Cardiac septum (tissue), 1 donor: ENCODE results near the gene MACROH2A2. TPM values are rescaled to one million over a fixed set of nuclear protein-coding genes. Genes with fewer than 3 reads are reported as not detected.
A peak's percentile ranks its signal among the peaks of the same experiment; 100 is the strongest.
"Not testable (repeated sequence)": the region's sequence is repeated elsewhere in the genome, so short reads cannot be mapped to it uniquely, and the experiment has no call there.

Experiments used
- DNase-seq: peaks from one replicate; pipeline ENCODE4 v3.0.0-alpha.2; 2020; ENCODE audit warnings: low spot score
- intact Hi-C: fragments of 100-400 bp; cut with DNase I; formaldehyde crosslinking; loops from one replicate; pipeline ENCODE4 v1.14.0; 2022
- total RNA-seq: library from RNA; stranded (reverse); fragmentation: NEBNext Ultra II Directional; extraction: Animal tissue kit (Norgen Biotek cat#: 25700); gene quantifications from one replicate; pipeline ENCODE4 v1.2.1, GENCODE V29; 2021
- donor health status: DM: no; HTN: no; CAD: no.

MACROH2A2 gene
- total RNA-seq, 1 donor from 2014 or later, result 15.3 TPM

- peak; percentile 15 for DNase-seq
- intact Hi-C loops, result no loop called here
Measured at GRCh38 chr10:70096705-70097420, 44.2 kb downstream of the MACROH2A2 start.

GRCh38 chr10:70097459-70097858, 44.8 kb downstream of the MACROH2A2 start:
- intact Hi-C loops, result no loop called here

GRCh38 chr10:70098271-70098670, 45.6 kb downstream of the MACROH2A2 start:
- no peak for DNase-seq
- intact Hi-C loops, result no loop called here

More at GRCh38 chr10:70097459-70097858, 44.8 kb downstream of the MACROH2A2 start:
- no peak for DNase-seq

- intact Hi-C loops, result not testable (repeated sequence)
Measured at GRCh38 chr10:70101068-70101562, 48.5 kb downstream of the MACROH2A2 start.

GRCh38 chr10:70101668-70102067, 49.0 kb downstream of the MACROH2A2 start:
- DNase-seq, result no peak
- intact Hi-C loops, result no loop called here

More at GRCh38 chr10:70101068-70101562, 48.5 kb downstream of the MACROH2A2 start:
- not testable (repeated sequence) for DNase-seq

- intact Hi-C loops, result no loop called here
Measured at GRCh38 chr10:70106958-70107791, 54.5 kb downstream of the MACROH2A2 start.

GRCh38 chr10:70109064-70109729, 56.6 kb downstream of the MACROH2A2 start:
- intact Hi-C loops, result no loop called here
- DNase-seq, result no peak

More at GRCh38 chr10:70106958-70107791, 54.5 kb downstream of the MACROH2A2 start:
- DNase-seq, result no peak

GRCh38 chr10:70111496-70111895, 58.9 kb downstream of the MACROH2A2 start:
- intact Hi-C loops, result no loop called here

GRCh38 chr10:70112071-70112470, 59.4 kb downstream of the MACROH2A2 start:
- DNase-seq, result no peak

More at GRCh38 chr10:70111496-70111895, 58.9 kb downstream of the MACROH2A2 start:
- no peak for DNase-seq

GRCh38 chr10:70114902-70115301, 62.3 kb downstream of the MACROH2A2 start:
- intact Hi-C loops, result no loop called here
- no peak for DNase-seq

More at GRCh38 chr10:70112071-70112470, 59.4 kb downstream of the MACROH2A2 start:
- intact Hi-C loops, result no loop called here

- no peak for DNase-seq
- intact Hi-C loops, result no loop called here
Measured at GRCh38 chr10:70115948-70116682, 63.5 kb downstream of the MACROH2A2 start.

GRCh38 chr10:70117646-70118045, 65.0 kb downstream of the MACROH2A2 start:
- DNase-seq, result no peak
- intact Hi-C loops, result no loop called here

- DNase-seq, result no peak
- intact Hi-C loops, result no loop called here
Measured at GRCh38 chr10:70118196-70118595, 65.5 kb downstream of the MACROH2A2 start.

GRCh38 chr10:70119197-70119596, 66.6 kb downstream of the MACROH2A2 start:
- intact Hi-C loops, result no loop called here
- DNase-seq, result no peak

GRCh38 chr10:70119623-70120022, 67.0 kb downstream of the MACROH2A2 start:
- intact Hi-C loops, result no loop called here
- DNase-seq, result no peak

- DNase-seq, result no peak
- intact Hi-C loops, result no loop called here
Measured at GRCh38 chr10:70120417-70120816, 67.8 kb downstream of the MACROH2A2 start.

- DNase-seq, result no peak
- intact Hi-C loops, result no loop called here
Measured at GRCh38 chr10:70121281-70121949, 68.8 kb downstream of the MACROH2A2 start.

- intact Hi-C loops, result no loop called here
- DNase-seq, result no peak
Measured at GRCh38 chr10:70122742-70123141, 70.1 kb downstream of the MACROH2A2 start.

GRCh38 chr10:70123166-70123565, 70.5 kb downstream of the MACROH2A2 start:
- DNase-seq, intact Hi-C loops: not testable (repeated sequence)
